ENCODE data around the gene PDE4A.
A peak's percentile ranks its signal among the peaks of the same experiment; 100 is the strongest.

Gene PDE4A

DNA sequence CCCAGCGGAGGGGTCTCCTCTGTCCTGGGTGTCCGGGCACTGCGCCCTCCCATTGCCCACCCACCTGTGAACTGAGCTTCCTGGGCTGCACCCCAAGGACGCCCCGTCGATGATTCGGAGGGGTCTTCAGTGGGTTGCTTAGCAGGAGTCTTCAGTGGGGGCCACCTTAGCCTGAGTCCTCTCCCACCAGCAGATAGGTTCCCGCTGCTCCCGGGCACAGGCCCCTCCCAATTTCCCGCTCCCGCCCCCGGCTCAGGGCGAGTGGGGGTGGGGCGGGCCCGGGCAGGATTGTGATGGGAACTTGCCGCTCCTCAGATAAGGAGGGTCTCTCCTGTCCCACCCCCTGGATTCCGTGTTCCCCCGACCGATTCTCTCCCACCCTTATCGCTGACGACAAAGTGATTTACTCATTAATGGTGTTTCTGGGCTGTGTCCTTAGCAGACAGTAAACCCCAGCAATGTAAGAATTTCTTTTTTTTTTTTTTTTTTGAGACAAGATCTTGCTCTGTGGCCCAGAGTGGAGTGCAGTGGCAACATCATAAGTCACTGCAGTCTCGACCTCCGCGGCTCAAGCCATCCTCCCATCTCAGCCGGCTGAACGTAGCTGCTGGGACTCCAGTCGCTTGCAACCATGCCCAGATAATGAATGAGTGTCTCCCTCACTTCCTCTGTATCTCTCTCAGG, 97.6 kb downstream of the PDE4A start:
- peaks cover 23% of the 10 kb centered on the region for H3K27me3 ChIP-seq (replicated peaks; ENCODE audit: control insufficient read depth, insufficient read depth, low read length)
- peak overlapping the region; percentile 66 for H3K4me3 ChIP-seq (ENCODE audit: low read length)

DNA sequence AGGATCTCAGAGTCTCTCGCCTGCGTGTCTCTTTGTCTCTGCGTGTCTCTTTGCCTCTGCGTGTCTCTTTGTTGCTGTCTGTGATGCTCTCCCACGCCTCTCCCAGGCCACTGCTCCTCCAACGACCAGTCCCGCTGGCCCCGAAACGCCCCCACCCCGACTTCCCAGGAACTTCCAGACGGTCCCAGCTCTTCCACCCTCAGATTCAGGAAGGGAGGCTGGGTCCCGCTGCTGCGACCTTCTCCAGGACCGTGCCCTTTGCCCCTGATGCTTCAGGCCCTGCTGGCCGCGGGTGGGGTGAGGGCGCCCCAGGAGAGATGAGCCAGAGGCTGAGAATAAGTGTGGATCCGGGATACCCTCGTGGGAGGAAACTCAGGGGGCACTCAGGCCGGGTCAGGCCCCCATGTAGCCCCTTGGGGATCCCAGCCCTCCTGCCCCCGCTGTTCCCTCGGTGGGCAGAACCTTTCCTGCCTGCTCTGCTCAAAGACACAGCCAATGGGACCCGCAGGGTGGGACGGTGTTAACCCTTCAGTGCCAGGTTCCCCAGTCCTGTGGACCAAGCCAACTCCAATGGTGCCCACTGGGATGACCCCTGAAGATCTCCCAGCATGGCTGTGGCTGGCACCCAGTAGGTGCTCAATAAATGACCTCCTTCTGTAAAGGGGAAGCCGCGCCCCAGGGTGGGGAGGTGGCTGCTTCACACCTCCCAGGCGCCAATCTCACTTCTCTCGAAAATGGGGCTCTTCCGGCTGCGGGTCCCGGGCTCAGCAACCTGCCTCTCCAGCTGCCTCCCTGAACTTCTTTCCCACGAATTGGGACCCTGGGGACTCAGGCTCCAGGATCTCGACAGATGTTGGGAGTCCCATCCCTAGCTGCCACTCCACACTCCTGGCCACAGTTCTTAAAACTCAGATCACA, 98.4 kb downstream of the PDE4A start:
- Histone ChIP-seq H3K4me3 (ENCODE audit: low read length) (no peak overlapping the region), H3K9me3 (ENCODE audit: control insufficient read depth, low read length) (no peaks in the 10 kb centered on the region), H3K9ac (ENCODE audit: low read length) (no peak overlapping the region), H3K27me3 (replicated peaks; ENCODE audit: control insufficient read depth, insufficient read depth, low read length) (peaks cover 15% of the 10 kb centered on the region), H3K4me1 (ENCODE audit: control insufficient read depth, insufficient read depth, low read length) (peaks cover 11% of the 10 kb centered on the region), H3K36me3 (ENCODE audit: control insufficient read depth, insufficient read depth, low read length, severe bottlenecking) (no peaks in the 10 kb centered on the region)
- no peak for DNase-seq (ENCODE audit: low read depth)

More for the DNA sequence above, 97.6 kb downstream of the PDE4A start:
- no peaks in the 10 kb centered on the region for H3K9me3 ChIP-seq (ENCODE audit: control insufficient read depth, low read length)
- no peaks in the 10 kb centered on the region for H3K36me3 ChIP-seq (ENCODE audit: control insufficient read depth, insufficient read depth, low read length, severe bottlenecking)
- peak; percentile 61 for DNase-seq (ENCODE audit: low read depth)
- H3K4me1 ChIP-seq (ENCODE audit: control insufficient read depth, insufficient read depth, low read length), result peaks cover 11% of the 10 kb centered on the region
- H3K9ac ChIP-seq (ENCODE audit: low read length), result no peak overlapping the region
